MCF 10A (cell line): ENCODE measurements around the gene SLC25A1. TPM values are rescaled to one million over a fixed set of nuclear protein-coding genes. Genes with fewer than 3 reads are reported as not detected.

Experiments
- BruUV-seq: library from RNA; stranded (reverse); fragments of 400-500 nt; replicated peaks from 2 replicates; lab custom pipeline; 2021; lab: Mats Ljungman, UMichigan
- CTCF ChIA-PET: fragments of 300-600 bp; sonication (Branson Sonifier 250); formaldehyde crosslinking; extraction: SDS; loops from one replicate; lab custom pipeline; 2021; ENCODE audit warnings: antibody characterized with exemption, inconsistent platforms; lab: Yijun Ruan, JAX
- POLR2A ChIA-PET: fragments of 300-600, 350-650 bp; sonication (Branson Sonifier 250); formaldehyde crosslinking; extraction: SDS; loops from one replicate; lab custom pipeline; 2020; ENCODE audit warnings: antibody characterized with exemption, inconsistent platforms; lab: Yijun Ruan, JAX
- DNase-seq: peaks from one replicate; pipeline ENCODE4 v3.0.0-alpha.2; 2018; ENCODE audit not compliant: unreplicated experiment
- H3K27ac Mint-ChIP-seq: one replicate; pipeline ENCODE4 v1.8.0; 2022; ENCODE audit warnings: mild to moderate bottlenecking, low read depth, mixed read lengths; ENCODE audit not compliant: unreplicated experiment
- H3K27me3 Mint-ChIP-seq: one replicate; pipeline ENCODE4 v1.8.0; 2022; ENCODE audit warnings: mixed read lengths; ENCODE audit not compliant: insufficient read depth, unreplicated experiment
- H3K36me3 Mint-ChIP-seq: one replicate; pipeline ENCODE4 v1.8.0; 2022; ENCODE audit warnings: mild to moderate bottlenecking, moderate library complexity, mixed read lengths; ENCODE audit not compliant: insufficient read depth, unreplicated experiment
- H3K4me1 Mint-ChIP-seq: one replicate; pipeline ENCODE4 v1.8.0; 2022; ENCODE audit warnings: mixed read lengths; ENCODE audit not compliant: insufficient read depth, unreplicated experiment
- H3K4me3 Mint-ChIP-seq: one replicate; pipeline ENCODE4 v1.8.0; 2022; ENCODE audit warnings: mild to moderate bottlenecking, moderate library complexity, mixed read lengths; ENCODE audit not compliant: unreplicated experiment
- H3K9me3 Mint-ChIP-seq: one replicate; pipeline ENCODE4 v1.8.0; 2022; ENCODE audit warnings: mixed read lengths; ENCODE audit not compliant: unreplicated experiment
- CTCF ChIP-seq: fragments of 200-600 bp; IDR thresholded peaks from one replicate; pipeline ENCODE4 v1.8.0; 2022; ENCODE audit warnings: antibody characterized with exemption, mild to moderate bottlenecking; ENCODE audit not compliant: unreplicated experiment
- intact Hi-C: fragments of 100-400 bp; cut with micrococcal nuclease; formaldehyde crosslinking; loops from 2 replicates; pipeline ENCODE4 v1.14.1; 2022
- total RNA-seq: library from RNA; stranded (reverse); gene quantifications from 2 replicates; pipeline ENCODE4 v1.2.3, GENCODE V29; 2022

Gene SLC25A1
- total RNA-seq, 1 experiment from 2014 or later = 53.9 TPM

GRCh38 chr22:19187716-19188563, 9.4 kb upstream of the SLC25A1 start:
- no TSS peak for BruUV-seq
- DNase-seq = no peak
- ChIA-PET CTCF (interaction anchor here (0.7 kb wide), 1 partner anchor 309 kb away, joined by 3 read pairs; no protein-coding TSS in a partner anchor), POLR2A (interaction anchor here (1.3 kb wide), 1 partner anchor 9 kb away, joined by 4 read pairs; the partner anchor contains the start of gene SLC25A1)
- no peak overlapping the region for H3K27ac Mint-ChIP-seq
- intact Hi-C loops = no loop called here
- H3K4me1 Mint-ChIP-seq = peaks cover 6% of the 10 kb centered on the region
- peaks cover 27% of the 10 kb centered on the region for H3K36me3 Mint-ChIP-seq
- TF ChIP-seq CTCF = no peak
- no peaks in the 10 kb centered on the region for H3K27me3 Mint-ChIP-seq
- H3K9me3 Mint-ChIP-seq = no peaks in the 10 kb centered on the region
- no peak overlapping the region for H3K4me3 Mint-ChIP-seq

- no peak for TF ChIP-seq CTCF
- H3K36me3 Mint-ChIP-seq = peaks cover 15% of the 10 kb centered on the region
- intact Hi-C loops = no loop called here
- H3K4me3 Mint-ChIP-seq = no peak overlapping the region
- DNase-seq = no peak
- H3K27me3 Mint-ChIP-seq = no peaks in the 10 kb centered on the region
- ChIA-PET CTCF (interaction anchor here (0.6 kb wide), 3 partner anchors 27 to 445 kb away, joined by 3 read pairs; no protein-coding TSS in a partner anchor), POLR2A (interaction anchor here (0.8 to 1.7 kb wide), 4 partner anchors 11 to 104 kb away, joined by 3 to 5 read pairs (median 3); no protein-coding TSS in a partner anchor)
- H3K4me1 Mint-ChIP-seq = peaks cover 6% of the 10 kb centered on the region
- no peak overlapping the region for H3K27ac Mint-ChIP-seq
- BruUV-seq = no TSS peak
- no peaks in the 10 kb centered on the region for H3K9me3 Mint-ChIP-seq
Measured at GRCh38 chr22:19184276-19184997, 5.9 kb upstream of the SLC25A1 start.

DNA sequence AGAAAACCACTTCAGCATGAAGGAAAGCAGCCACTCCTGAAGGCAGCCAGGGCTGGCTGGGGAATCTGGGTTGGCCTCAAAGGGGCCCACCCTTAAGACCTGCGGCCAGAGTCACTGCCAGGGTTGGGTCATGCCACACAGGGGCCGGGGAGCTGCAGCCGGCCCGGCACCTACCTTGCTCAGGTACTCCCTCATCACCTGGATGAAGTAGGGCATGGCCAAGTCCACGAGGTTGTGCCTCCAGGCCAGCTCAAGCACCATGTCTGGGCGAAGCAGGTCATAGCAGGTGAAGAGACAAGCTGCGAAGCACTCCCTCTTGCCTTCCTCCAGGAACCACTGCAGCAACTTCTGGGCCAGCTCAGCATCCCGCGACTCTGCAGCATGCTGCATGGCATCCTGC, 4.7 kb upstream of the SLC25A1 start:
- Mint-ChIP-seq H3K4me1 (peaks cover 6% of the 10 kb centered on the region), H3K27ac (no peak overlapping the region), H3K36me3 (peaks cover 14% of the 10 kb centered on the region), H3K9me3 (no peaks in the 10 kb centered on the region), H3K4me3 (no peak overlapping the region), H3K27me3 (no peaks in the 10 kb centered on the region)
- ChIA-PET CTCF (interaction anchor here (0.6 to 1.0 kb wide), 4 partner anchors 87 to 446 kb away, joined by 3 to 4 read pairs (median 3); no protein-coding TSS in a partner anchor), POLR2A (interaction anchor here (0.5 to 0.8 kb wide), 3 partner anchors 105 to 833 kb away, joined by 3 to 4 read pairs (median 3); no protein-coding TSS in a partner anchor)
- intact Hi-C loops = no loop called here
- no TSS peak for BruUV-seq
- no peak for TF ChIP-seq CTCF
- no peak for DNase-seq
